MV-4-11 (cell line): ENCODE results near the gene SND1.

Experiments
- DNase-seq: peaks from one replicate; lab custom pipeline; 2025; lab: John Stamatoyannopoulos, UW

The SND1 gene

GRCh38 chr7:128020159-128020558 lies 368.2 kb downstream of the SND1 start:
- no peak for DNase-seq

GRCh38 chr7:128021366-128021765 lies 369.4 kb downstream of the SND1 start:
- no peak for DNase-seq

- peak; percentile 71 for DNase-seq
These were observed 370.9 kb downstream of the SND1 start for GRCh38 chr7:128022631-128023532.

- DNase-seq, result no peak
These were observed 372.2 kb downstream of the SND1 start for GRCh38 chr7:128024151-128024550.

- no peak for DNase-seq
These were observed 373.4 kb downstream of the SND1 start for GRCh38 chr7:128025380-128025779.

- DNase-seq, result no peak
These were observed 373.8 kb downstream of the SND1 start for GRCh38 chr7:128025819-128026218.

GRCh38 chr7:128026551-128026950 lies 374.6 kb downstream of the SND1 start:
- DNase-seq, result no peak

- DNase-seq, result no peak
These were observed 375.5 kb downstream of the SND1 start for GRCh38 chr7:128027485-128027980.

GRCh38 chr7:128029405-128029995 lies 377.5 kb downstream of the SND1 start:
- peak; percentile 17 for DNase-seq

GRCh38 chr7:128030263-128030653 lies 378.3 kb downstream of the SND1 start:
- DNase-seq, result no peak

- no peak for DNase-seq
These were observed 378.9 kb downstream of the SND1 start, which contains the start of gene LRRC4 for GRCh38 chr7:128030654-128031611. Gene LRRC4 (minus strand): TSS chr7:128031437. CDS start chr7:128030640, 797 bp downstream.

GRCh38 chr7:128031901-128032604 lies 380.1 kb downstream of the SND1 start:
- DNase-seq, result peak; percentile 59

- no peak for DNase-seq
These were observed 380.7 kb downstream of the SND1 start for GRCh38 chr7:128032605-128033235.

GRCh38 chr7:128033246-128033645 lies 381.3 kb downstream of the SND1 start:
- DNase-seq, result no peak

GRCh38 chr7:128034825-128035224 lies 382.8 kb downstream of the SND1 start:
- no peak for DNase-seq

- no peak for DNase-seq
These were observed 383.7 kb downstream of the SND1 start for GRCh38 chr7:128035712-128036111.

GRCh38 chr7:128036226-128036940 lies 384.4 kb downstream of the SND1 start:
- DNase-seq, result no peak

GRCh38 chr7:128037081-128037480 lies 385.1 kb downstream of the SND1 start:
- no peak for DNase-seq

- DNase-seq, result no peak
These were observed 386.1 kb downstream of the SND1 start for GRCh38 chr7:128037880-128038619.
